Lung (tissue), 12 donors: Measurements from ENCODE around the gene CYP19A1. TPM values are rescaled to one million over a fixed set of nuclear protein-coding genes. Genes with fewer than 3 reads are reported as not detected.

Experiments used
- ATAC-seq: fragments of 200-7000 bp; cut with Tn5 transposase; one replicate; pipeline ENCODE4 v1.9.1; 2020; ENCODE audit warnings: moderate number of reproducible peaks; ENCODE audit not compliant: insufficient read depth, low FRiP score
- DNase-seq, 3 donors: peaks; one replicate each; pipeline ENCODE4 v3.0.0-alpha.2; 2013 to 2017
- H3K27ac ChIP-seq, 2 donors: one replicate each; pipeline ENCODE4 v1.5.1; 2013; ENCODE audit warnings: mild to moderate bottlenecking in 2 of 2, moderate library complexity in 2 of 2, control low read depth in 1 of 2, inconsistent platforms in 1 of 2, low read depth in 1 of 2, low read length in 1 of 2
- H3K27me3 ChIP-seq, 3 donors: one replicate each; pipeline ENCODE4 v1.5.1; 2013; ENCODE audit warnings: low read length in 2 of 3; ENCODE audit not compliant: control insufficient read depth in 3 of 3, insufficient read depth in 3 of 3
- H3K36me3 ChIP-seq, 4 donors: one replicate each; pipeline ENCODE4 v1.5.1; 2013; ENCODE audit warnings: low read length in 4 of 4, mild to moderate bottlenecking in 1 of 4, moderate library complexity in 1 of 4; ENCODE audit not compliant: control insufficient read depth in 4 of 4, insufficient read depth in 4 of 4
- H3K4me1 ChIP-seq, 5 donors: one replicate each; pipeline ENCODE4 v1.5.1; 2013; ENCODE audit warnings: low read length in 5 of 5, mild to moderate bottlenecking in 2 of 5, moderate library complexity in 1 of 5; ENCODE audit not compliant: control insufficient read depth in 5 of 5, insufficient read depth in 5 of 5
- H3K4me3 ChIP-seq: one replicate; pipeline ENCODE4 v1.5.1; 2013; ENCODE audit warnings: mild to moderate bottlenecking, control low read depth, moderate library complexity
- H3K9ac ChIP-seq, 2 donors: one replicate each; pipeline ENCODE4 v1.5.1; 2013; ENCODE audit warnings: low read length in 2 of 2, control low read depth in 1 of 2; ENCODE audit not compliant: insufficient read depth in 1 of 2
- H3K9me3 ChIP-seq, 4 donors: one replicate each; pipeline ENCODE4 v1.5.1; 2013; ENCODE audit warnings: low read length in 3 of 4, mild to moderate bottlenecking in 1 of 4, moderate library complexity in 1 of 4; ENCODE audit not compliant: control insufficient read depth in 4 of 4, insufficient read depth in 3 of 4
- WGBS, 2 donors: extraction: QIAGEN DNeasy Blood & Tissue Kit; methylation state at CpG; one replicate each; pipeline ENCODE4 v1.1.7; 2013; 5-methylcytosine and 5-hydroxymethylcytosine counted together
- polyA plus RNA-seq, 2 donors: library from polyadenylated mRNA; stranded (reverse); fragments of 200-250 nt; gene quantifications; one replicate each; pipeline ENCODE4 v1.2.1, GENCODE V29; 2013
- total RNA-seq, 2 donors: library from RNA; depleted of rRNA in 1 of 2; stranded (reverse); fragments of >200 nt in 1 of 2; gene quantifications; one replicate each; pipeline ENCODE4 v1.2.1, GENCODE V29; 2014 to 2021
- TF ChIP-seq, protein P1 (sequence below): IDR thresholded peaks from 2 replicates; pipeline ENCODE4 v1.5.1; 2012; ENCODE audit warnings: mild to moderate bottlenecking; ENCODE audit errors: control extremely low read depth, extremely low read depth
- donor health status: control.
- donor health status: control.
- donor health status: Bipolar disorder and iron deficiency.
- donor health status: healthy.
- donor health status: DM: yes; HTN: yes; CAD: no.

CYP19A1 gene
- total and polyA plus RNA-seq, 4 donors, result 0.37 to 9.6 (median 2.4) TPM

DNA sequence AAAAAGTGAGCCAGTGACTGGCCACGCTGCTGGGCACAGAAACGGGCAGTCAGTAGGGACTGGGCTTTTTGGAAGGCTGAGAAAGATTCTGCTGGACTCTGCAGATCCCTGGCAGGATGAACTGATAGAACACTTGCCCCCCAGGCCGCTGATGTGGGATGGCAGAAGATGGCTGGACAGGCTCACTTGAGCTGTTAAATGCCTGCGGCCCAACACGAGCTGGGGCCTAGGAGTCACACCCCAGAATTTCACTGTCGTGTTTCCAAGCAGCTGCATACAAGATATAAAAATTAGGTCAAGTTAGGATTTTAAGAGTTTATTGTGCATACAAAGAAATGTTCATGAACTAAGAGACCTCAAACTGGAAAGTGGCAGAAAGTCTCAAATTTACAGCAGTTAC, 29.9 kb upstream of the CYP19A1 start:
- TF ChIP-seq, protein P1, sequence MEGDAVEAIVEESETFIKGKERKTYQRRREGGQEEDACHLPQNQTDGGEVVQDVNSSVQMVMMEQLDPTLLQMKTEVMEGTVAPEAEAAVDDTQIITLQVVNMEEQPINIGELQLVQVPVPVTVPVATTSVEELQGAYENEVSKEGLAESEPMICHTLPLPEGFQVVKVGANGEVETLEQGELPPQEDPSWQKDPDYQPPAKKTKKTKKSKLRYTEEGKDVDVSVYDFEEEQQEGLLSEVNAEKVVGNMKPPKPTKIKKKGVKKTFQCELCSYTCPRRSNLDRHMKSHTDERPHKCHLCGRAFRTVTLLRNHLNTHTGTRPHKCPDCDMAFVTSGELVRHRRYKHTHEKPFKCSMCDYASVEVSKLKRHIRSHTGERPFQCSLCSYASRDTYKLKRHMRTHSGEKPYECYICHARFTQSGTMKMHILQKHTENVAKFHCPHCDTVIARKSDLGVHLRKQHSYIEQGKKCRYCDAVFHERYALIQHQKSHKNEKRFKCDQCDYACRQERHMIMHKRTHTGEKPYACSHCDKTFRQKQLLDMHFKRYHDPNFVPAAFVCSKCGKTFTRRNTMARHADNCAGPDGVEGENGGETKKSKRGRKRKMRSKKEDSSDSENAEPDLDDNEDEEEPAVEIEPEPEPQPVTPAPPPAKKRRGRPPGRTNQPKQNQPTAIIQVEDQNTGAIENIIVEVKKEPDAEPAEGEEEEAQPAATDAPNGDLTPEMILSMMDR, result no peak
- peak overlapping the region in 1 of 2 donors; percentile 6 for H3K27ac ChIP-seq
- 59 to 81% methylated on average over 6 of the region's 6 CpGs for WGBS, 2 donors
- no peaks in the 10 kb centered on the region for H3K36me3 ChIP-seq
- H3K4me3 ChIP-seq, result no peak overlapping the region
- ATAC-seq, result no peak
- peaks cover 0 to 9% (median 5%) of the 10 kb centered on the region in 5 donors for H3K4me1 ChIP-seq
- DNase-seq, result peak in 1 of 3 donors; percentile 35
- H3K27me3 ChIP-seq, result no peaks in the 10 kb centered on the region
- peaks cover 0 to 1% (median 0%) of the 10 kb centered on the region in 4 donors for H3K9me3 ChIP-seq
- H3K9ac ChIP-seq, result no peak overlapping the region

GRCh38 chr15:51367322-51367976, 29.1 kb upstream of the CYP19A1 start:
- TF ChIP-seq, protein P1, result no peak
- ATAC-seq, result no peak
- Histone ChIP-seq H3K27ac (peak overlapping the region in 1 of 2 donors; percentile 69), H3K9me3 (peaks cover 0 to 1% (median 0%) of the 10 kb centered on the region in 4 donors), H3K27me3 (no peaks in the 10 kb centered on the region), H3K4me3 (no peak overlapping the region), H3K4me1 (peaks cover 0 to 9% (median 5%) of the 10 kb centered on the region in 5 donors), H3K9ac (no peak overlapping the region), H3K36me3 (no peaks in the 10 kb centered on the region)
- DNase-seq, result no peak
- 67 to 79% methylated on average over 10 of the region's 10 CpGs for WGBS, 2 donors

DNA sequence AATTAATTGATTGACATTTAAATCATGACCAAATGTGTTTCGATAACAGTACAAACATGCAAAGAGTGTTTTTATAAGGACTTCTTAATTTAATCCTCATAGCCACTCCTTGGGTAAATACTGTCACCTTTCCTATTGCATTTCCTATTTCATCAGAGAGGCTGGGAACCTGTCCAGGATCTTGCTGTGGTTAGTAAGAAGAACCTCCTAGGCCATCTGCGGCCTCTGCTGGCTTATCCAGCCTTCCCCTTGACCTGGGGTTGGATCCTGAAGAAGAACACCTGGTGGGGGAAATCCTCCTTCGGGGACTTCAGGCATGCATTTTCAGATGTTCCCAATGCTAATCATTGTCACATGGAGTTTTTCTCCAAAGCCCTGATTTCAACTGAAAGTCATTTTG, 28.5 kb upstream of the CYP19A1 start:
- Histone ChIP-seq H3K27me3 (no peaks in the 10 kb centered on the region), H3K27ac (peak overlapping the region in 1 of 2 donors; percentile 69), H3K9me3 (peaks cover 0 to 1% (median 0%) of the 10 kb centered on the region in 4 donors), H3K36me3 (no peaks in the 10 kb centered on the region), H3K9ac (no peak overlapping the region), H3K4me1 (peaks cover 0 to 9% (median 5%) of the 10 kb centered on the region in 5 donors), H3K4me3 (no peak overlapping the region)
- WGBS, 2 donors, result 42% methylated on average over 3 of the region's 3 CpGs
- ATAC-seq (peak; percentile 75), DNase-seq (no peak)
- TF ChIP-seq, protein P1, result no peak
